Panc1 (cell line): Measurements from ENCODE around the gene DAND5.

Experiments
- CTCF ChIP-seq: fragments of 450-650 bp; IDR thresholded peaks from 2 replicates; pipeline ENCODE4 v1.5.1; 2017; ENCODE audit warnings: mild to moderate bottlenecking
- POLR2AphosphoS5 ChIP-seq: IDR thresholded peaks from 2 replicates; pipeline ENCODE4 v1.6.1; 2012; ENCODE audit warnings: mild to moderate bottlenecking, low read depth, low read length, moderate library complexity
- SIN3A ChIP-seq: IDR thresholded peaks from 2 replicates; pipeline ENCODE4 v1.6.1; 2012; ENCODE audit warnings: low read depth, mild to moderate bottlenecking, low read length, moderate library complexity, borderline replicate concordance; ENCODE audit not compliant: insufficient read depth

GRCh38 chr19:12995596-12996405, 26.4 kb downstream of the DAND5 start:
- TF ChIP-seq SIN3A (no peak), CTCF (no peak), POLR2AphosphoS5 (no peak)
